Subcutaneous abdominal adipose tissue (tissue), 5 donors: ENCODE results near the gene SPINDOC.
"Not testable (repeated sequence)": the region's sequence is repeated elsewhere in the genome, so short reads cannot be mapped to it uniquely, and the experiment has no call there.

ENCODE experiments used
- H3K27ac ChIP-seq: one replicate; pipeline ENCODE4 v1.7.0; 2013; ENCODE audit warnings: low read depth, mild to moderate bottlenecking, inconsistent platforms, low read length, moderate library complexity
- H3K27me3 ChIP-seq, 5 donors: one replicate each; pipeline ENCODE4 v1.7.0; 2013; ENCODE audit warnings: low read length in 5 of 5, inconsistent platforms in 1 of 5; ENCODE audit not compliant: control insufficient read depth in 5 of 5, insufficient read depth in 4 of 5
- H3K36me3 ChIP-seq, 5 donors: one replicate each; pipeline ENCODE4 v1.7.0; 2013; ENCODE audit warnings: low read length in 5 of 5; ENCODE audit not compliant: control insufficient read depth in 5 of 5, insufficient read depth in 5 of 5
- H3K4me1 ChIP-seq, 5 donors: one replicate each; pipeline ENCODE4 v1.7.0; 2013; ENCODE audit warnings: low read length in 5 of 5, mild to moderate bottlenecking in 3 of 5, moderate library complexity in 1 of 5; ENCODE audit not compliant: control insufficient read depth in 5 of 5, insufficient read depth in 5 of 5
- H3K4me3 ChIP-seq, 5 donors: one replicate each; pipeline ENCODE4 v1.7.0; 2013; ENCODE audit warnings: low read length in 5 of 5, low read depth in 1 of 5
- H3K9ac ChIP-seq, 5 donors: one replicate each; pipeline ENCODE4 v1.7.0; 2013; ENCODE audit warnings: low read length in 5 of 5, mild to moderate bottlenecking in 4 of 5, moderate library complexity in 3 of 5
- H3K9me3 ChIP-seq, 5 donors: one replicate each; pipeline ENCODE4 v1.7.0; 2013; ENCODE audit warnings: low read length in 5 of 5; ENCODE audit not compliant: control insufficient read depth in 5 of 5
- donor health status: healthy.
- donor health status: healthy.
- donor health status: healthy.
- donor health status: healthy.
- donor health status: healthy.

Gene SPINDOC

DNA sequence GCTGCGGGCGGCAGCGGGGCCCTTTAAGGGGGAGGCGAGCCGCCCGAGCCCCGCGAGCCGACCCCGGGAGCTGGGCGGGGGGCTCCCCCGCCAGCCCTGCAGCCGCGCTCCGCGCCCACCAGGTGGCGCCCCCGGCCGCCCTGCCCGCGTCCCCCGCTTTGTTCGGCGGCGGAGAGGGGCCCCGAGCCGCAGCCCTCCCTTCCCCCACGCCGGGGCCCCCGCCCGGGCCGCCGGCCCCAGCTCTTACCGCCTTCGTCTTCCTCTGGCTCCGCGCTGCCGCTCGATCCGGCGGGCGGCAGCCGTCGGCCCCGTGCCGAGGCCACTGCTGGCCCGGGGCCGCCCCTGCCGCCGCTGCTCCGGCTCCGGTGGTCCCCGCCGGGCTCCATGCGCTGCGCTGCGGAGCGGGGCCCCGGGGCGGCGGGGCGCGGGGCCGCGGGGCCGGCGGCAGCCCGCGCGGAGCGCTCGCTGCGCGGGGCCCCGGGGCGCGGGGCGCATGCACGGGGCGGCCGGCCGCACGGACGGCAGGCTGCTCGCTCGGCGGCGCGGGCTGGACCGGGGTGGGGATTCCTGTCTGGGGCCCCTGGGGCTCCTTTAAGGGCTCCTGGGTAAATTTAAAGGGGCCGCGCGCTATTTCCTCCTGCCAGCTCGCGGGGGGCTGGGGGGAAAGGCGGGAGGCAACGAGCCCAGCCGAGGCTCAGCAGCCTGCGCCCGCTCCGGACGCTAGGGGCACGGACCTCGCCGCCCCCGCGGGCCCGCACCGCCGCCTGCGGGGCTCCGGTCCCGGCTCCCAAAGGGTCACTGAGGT, 44.8 kb upstream of the SPINDOC start, which contains the start of gene ZFTA:
Gene ZFTA (minus strand): TSS at position 539 of the 805 bp plus-strand sequence. CDS start 153 bp downstream, at position 386.
- H3K4me1 ChIP-seq, result peaks cover 3 to 52% (median 43%) of the 10 kb centered on the region in 5 donors
- H3K27ac ChIP-seq, result peak within 1 kb of the TSS; percentile 77
- peak within 1 kb of the TSS; percentile 79 to 87 (median 81) for H3K4me3 ChIP-seq
- no peaks in the 10 kb centered on the region for H3K27me3 ChIP-seq
- peaks cover 0 to 5% (median 3%) of the 10 kb centered on the region in 5 donors for H3K36me3 ChIP-seq
- H3K9me3 ChIP-seq, result no peaks in the 10 kb centered on the region
- H3K9ac ChIP-seq, result peak within 1 kb of the TSS; percentile 48 to 93 (median 87)

DNA sequence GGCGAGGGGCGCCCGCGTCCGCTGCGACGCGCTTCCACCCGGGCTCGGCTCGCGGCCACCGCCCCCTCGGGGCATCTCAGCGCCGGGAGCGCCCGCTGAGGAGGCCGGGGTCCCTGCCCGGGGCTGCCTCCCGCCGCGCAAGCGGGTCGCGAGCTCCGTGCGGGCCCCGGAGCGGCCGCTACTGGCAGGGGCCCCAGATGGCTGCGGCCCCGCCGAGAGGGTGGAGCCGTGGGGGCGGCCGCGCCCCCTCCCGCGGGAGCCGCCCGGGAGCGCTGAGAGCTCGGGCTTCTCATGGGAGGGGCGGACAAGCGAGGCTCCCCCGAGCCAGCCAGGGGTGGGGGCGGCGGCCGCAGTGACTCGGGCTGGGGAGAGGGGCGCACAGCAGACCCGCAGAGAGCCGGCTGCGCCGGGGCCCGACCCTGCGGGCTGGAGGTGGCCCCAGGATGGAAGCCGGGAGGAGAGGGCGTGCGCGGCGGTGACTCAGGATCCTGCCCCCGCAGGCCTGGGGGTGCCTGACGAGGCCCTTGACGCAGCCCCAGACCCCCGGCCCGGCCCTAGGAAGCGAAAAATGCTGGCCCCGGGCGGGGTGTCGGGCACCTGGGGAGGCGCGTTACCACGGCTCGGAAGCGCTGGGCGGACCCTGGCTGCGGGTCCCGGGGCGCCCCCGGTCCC, 44.1 kb upstream of the SPINDOC start:
- H3K27me3 ChIP-seq, result no peaks in the 10 kb centered on the region
- H3K9ac ChIP-seq, result peak overlapping the region in 4 of 5 donors; percentile 30 to 72 (median 63)
- peaks cover 0 to 5% (median 3%) of the 10 kb centered on the region in 5 donors for H3K36me3 ChIP-seq
- H3K4me3 ChIP-seq, result peak overlapping the region in 4 of 5 donors; percentile 48 to 81 (median 72)
- H3K4me1 ChIP-seq, result peaks cover 3 to 47% (median 43%) of the 10 kb centered on the region in 5 donors
- no peaks in the 10 kb centered on the region for H3K9me3 ChIP-seq
- peak overlapping the region; percentile 63 for H3K27ac ChIP-seq

DNA sequence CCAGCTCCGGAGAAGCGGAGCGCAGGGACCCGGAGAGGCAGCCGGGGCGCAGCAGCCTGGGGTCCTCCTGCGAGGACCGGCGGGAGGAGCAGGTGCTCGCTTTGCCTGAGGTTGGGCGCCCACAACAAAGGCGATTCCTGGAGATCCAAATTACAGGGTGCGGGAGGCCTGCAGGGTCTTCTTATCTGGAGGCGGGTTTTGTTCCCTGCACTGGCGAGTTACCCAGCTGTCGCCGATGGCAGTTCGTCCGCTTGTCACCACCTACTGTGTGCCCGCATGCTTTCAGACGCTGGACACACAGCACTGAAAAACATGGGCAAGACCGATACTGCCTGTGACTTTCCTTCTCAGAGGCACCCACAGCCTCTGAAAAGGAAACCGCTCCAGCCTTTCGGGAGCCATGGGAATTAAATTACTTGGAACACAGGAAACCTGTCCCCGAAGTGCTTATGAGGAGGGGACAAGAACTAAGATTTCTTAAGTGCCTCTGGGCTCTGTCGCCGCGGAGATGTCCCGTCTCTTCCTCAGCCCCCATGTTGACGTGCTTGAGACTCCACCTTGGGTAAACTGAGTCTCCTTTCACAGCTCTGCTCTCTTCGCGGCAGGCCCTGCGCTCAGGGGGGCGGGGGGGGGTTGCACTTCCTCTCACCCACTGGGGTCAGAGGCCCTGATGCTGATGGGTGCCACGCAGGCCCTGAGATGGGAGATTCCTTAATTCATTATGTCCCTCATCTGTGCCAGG, 43.4 kb upstream of the SPINDOC start:
- Histone ChIP-seq H3K4me1 (peaks cover 3 to 43% (median 40%) of the 10 kb centered on the region in 5 donors), H3K27ac (peak overlapping the region; percentile 63), H3K27me3 (no peaks in the 10 kb centered on the region), H3K36me3 (peaks cover 0 to 3% (median 0%) of the 10 kb centered on the region in 5 donors), H3K9me3 (no peaks in the 10 kb centered on the region), H3K9ac (peak overlapping the region in 4 of 5 donors; percentile 30 to 72 (median 63)), H3K4me3 (peak overlapping the region; percentile 48 to 81 (median 64))

DNA sequence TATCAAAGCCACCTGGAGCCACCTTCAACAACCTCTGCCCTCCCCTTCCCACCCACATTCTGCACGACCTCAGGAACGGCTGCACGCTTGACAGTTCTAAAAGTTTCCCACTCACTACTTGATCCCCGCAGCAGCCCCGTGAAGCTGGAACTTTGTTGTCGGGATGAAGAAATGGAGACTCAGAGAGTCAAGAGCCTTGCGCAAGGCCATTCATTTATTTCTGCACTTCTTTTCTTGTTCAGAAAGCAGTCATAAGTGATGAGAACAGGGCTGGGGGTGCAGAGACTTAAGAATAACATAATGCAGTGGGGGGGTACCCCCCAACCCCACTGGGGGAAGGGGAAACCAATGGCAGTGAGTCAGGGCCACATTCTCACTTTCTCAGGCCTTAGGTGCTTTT, 42.5 kb upstream of the SPINDOC start:
- Histone ChIP-seq H3K27ac (peak overlapping the region; percentile 63), H3K9ac (no peak overlapping the region), H3K27me3 (no peaks in the 10 kb centered on the region), H3K4me3 (no peak overlapping the region), H3K4me1 (peaks cover 3 to 34% (median 32%) of the 10 kb centered on the region in 5 donors), H3K36me3 (no peaks in the 10 kb centered on the region), H3K9me3 (no peaks in the 10 kb centered on the region)

DNA sequence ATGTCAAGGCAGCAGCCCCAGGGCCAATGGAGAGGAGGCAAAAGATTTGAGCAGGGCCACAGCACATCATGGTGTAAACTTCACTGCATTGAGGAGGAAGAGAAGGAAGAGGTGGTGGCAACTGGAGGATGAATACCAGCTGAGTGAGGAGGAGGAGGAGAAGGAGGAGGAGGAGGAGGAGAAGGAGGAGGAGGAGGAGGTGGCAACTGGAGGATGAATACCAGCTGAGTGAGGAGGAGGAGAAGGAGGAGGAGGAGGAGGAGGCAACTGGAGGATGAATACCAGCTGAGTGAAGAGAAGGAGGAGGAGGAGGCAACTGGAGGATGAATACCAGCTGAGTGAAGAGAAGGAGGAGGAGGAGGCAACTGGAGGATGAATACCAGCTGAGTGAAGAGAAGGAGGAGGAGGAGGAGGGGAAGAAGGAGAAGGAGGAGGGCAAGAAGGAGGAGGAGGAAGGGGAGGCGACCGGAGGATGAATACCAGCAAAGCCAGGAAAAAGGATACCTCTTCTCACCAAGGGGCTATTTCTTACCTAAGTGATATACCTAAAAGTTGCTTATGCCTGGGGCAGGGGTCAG, 41.4 kb upstream of the SPINDOC start:
- not testable (repeated sequence) for H3K9ac ChIP-seq, H3K36me3 ChIP-seq, H3K27ac ChIP-seq, H3K4me3 ChIP-seq, H3K9me3 ChIP-seq, H3K27me3 ChIP-seq
- H3K4me1 ChIP-seq, result peaks cover 3 to 29% (median 22%) of the 10 kb centered on the region in 5 donors

DNA sequence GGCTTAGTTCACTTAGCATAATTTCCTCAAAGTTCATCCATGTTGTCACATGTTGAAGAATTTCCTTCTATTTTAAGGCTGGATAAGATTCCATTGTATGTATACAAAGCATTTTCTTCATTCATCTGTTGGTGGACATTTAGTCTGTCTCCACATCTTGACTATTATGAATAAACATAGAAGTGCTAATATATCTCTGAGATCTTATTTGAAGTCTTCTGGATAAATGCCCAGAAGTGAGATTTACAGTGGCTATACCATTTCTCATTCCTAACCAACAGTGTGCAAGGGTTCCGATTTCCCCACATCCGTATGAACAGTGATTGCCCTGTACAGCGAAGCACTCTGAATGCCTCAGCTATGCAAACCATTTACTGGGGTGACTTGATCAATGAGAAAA, 38.1 kb upstream of the SPINDOC start:
- Histone ChIP-seq H3K27ac (no peak overlapping the region), H3K4me3 (no peak overlapping the region), H3K4me1 (peaks cover 0 to 14% (median 6%) of the 10 kb centered on the region in 5 donors), H3K36me3 (no peaks in the 10 kb centered on the region), H3K9ac (no peak overlapping the region), H3K27me3 (no peaks in the 10 kb centered on the region), H3K9me3 (no peaks in the 10 kb centered on the region)

DNA sequence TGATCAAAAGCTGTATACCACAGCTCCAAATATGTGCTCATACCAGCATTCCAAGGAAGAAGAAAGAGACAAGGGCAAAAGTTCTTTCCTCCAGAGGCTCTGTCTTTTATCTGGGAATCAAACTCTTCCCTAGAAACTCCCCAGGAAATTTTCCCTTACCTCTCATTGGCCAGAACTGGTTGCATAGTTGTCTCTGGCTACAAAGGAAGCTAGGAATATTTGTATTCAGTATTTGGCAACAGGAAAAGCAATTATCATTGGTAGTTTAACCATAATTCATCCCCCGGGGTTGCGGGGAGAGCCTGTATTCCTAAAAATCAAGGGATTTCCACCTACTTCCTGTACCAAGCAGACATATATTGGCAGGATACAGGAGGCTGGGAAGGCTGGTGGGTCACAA, 34.2 kb upstream of the SPINDOC start:
- no peak overlapping the region for H3K4me3 ChIP-seq
- no peak overlapping the region for H3K27ac ChIP-seq
- no peaks in the 10 kb centered on the region for H3K9me3 ChIP-seq
- no peaks in the 10 kb centered on the region for H3K36me3 ChIP-seq
- H3K4me1 ChIP-seq, result peaks cover 0 to 12% (median 6%) of the 10 kb centered on the region in 5 donors
- no peak overlapping the region for H3K9ac ChIP-seq
- H3K27me3 ChIP-seq, result no peaks in the 10 kb centered on the region

DNA sequence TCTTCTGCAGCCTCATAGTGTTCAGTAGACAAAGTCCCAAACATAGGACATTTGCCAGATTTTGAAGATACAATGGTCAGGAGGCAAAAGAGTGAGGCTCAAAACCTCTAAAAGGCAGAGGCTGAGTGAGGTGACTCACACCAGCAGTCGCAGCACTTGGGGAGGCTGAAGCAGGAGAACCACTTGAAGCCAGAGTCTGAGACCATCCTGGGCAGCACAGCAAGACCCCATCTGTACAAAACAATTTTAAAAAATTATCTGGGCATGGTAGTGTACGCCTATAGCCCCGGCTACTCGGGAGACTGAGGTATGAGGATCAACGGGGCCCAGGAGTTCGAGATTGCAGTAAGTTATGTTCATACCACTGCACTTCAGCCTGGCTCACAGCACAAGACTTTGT, 30.5 kb upstream of the SPINDOC start:
- no peak overlapping the region for H3K4me3 ChIP-seq
- H3K27me3 ChIP-seq, result no peaks in the 10 kb centered on the region
- H3K27ac ChIP-seq, result no peak overlapping the region
- H3K4me1 ChIP-seq, result peaks cover 0 to 15% (median 6%) of the 10 kb centered on the region in 5 donors
- no peak overlapping the region for H3K9ac ChIP-seq
- no peaks in the 10 kb centered on the region for H3K9me3 ChIP-seq
- H3K36me3 ChIP-seq, result no peaks in the 10 kb centered on the region

DNA sequence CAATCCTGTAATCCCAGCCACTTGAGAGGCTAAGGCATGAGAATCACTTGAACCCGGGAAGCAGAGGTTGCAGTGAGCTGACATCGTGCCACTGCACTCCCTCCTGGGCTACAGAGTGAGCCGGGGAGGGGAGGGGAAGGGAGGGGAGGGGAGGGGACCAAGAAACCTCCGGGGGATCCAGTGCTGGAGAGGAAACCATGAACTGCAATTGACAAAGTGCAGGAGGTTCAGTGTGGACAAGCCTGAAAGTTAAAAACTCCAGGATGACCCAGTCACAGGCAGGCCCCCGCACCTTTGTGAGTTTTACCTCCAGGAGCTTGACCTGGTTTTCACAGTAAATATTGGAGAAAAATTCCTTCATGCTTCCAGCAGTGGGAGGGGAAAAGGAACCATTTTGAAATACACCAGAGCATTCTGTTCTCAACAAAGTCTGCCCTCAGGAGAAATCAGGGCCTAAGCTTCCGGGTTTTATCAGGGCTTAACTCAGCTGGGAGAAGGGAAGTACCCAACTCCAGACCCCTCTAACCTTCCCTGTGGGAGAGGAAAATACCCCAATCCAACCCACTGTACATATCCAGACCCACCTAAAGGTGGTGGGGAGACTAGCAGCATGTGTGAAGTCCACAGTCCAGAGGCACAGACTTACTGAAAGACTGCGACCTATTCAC, 29.2 kb upstream of the SPINDOC start:
- no peaks in the 10 kb centered on the region for H3K36me3 ChIP-seq

More for the DNA sequence above, 29.2 kb upstream of the SPINDOC start:
- H3K4me3 ChIP-seq, result no peak overlapping the region
- H3K4me1 ChIP-seq, result peaks cover 0 to 7% (median 2%) of the 10 kb centered on the region in 5 donors
- H3K27me3 ChIP-seq, result no peaks in the 10 kb centered on the region
- H3K9me3 ChIP-seq, result no peaks in the 10 kb centered on the region
- no peak overlapping the region for H3K9ac ChIP-seq
- H3K27ac ChIP-seq, result no peak overlapping the region
